ENCODE data around the gene GATA1.

The GATA1 gene

GRCh38 chrX:48791063-48791820 is 4.9 kb downstream of the GATA1 start:
- H3K27me3 Mint-ChIP-seq = peaks cover 43% of the 10 kb centered on the region
- DNase-seq = no peak
- peaks cover 22% of the 10 kb centered on the region for H3K4me1 Mint-ChIP-seq
- no peak overlapping the region for H3K27ac Mint-ChIP-seq
- no peaks in the 10 kb centered on the region for H3K9me3 Mint-ChIP-seq
- CTCF ChIA-PET = no interaction called here
- H3K4me3 Mint-ChIP-seq = no peak overlapping the region
- H3K36me3 Mint-ChIP-seq = no peaks in the 10 kb centered on the region

GRCh38 chrX:48792219-48792618 is 5.8 kb downstream of the GATA1 start:
- peaks cover 35% of the 10 kb centered on the region for H3K27me3 Mint-ChIP-seq
- DNase-seq = no peak
- H3K9me3 Mint-ChIP-seq = no peaks in the 10 kb centered on the region
- H3K4me3 Mint-ChIP-seq = no peak overlapping the region
- CTCF ChIA-PET = no interaction called here
- peaks cover 22% of the 10 kb centered on the region for H3K4me1 Mint-ChIP-seq
- no peaks in the 10 kb centered on the region for H3K36me3 Mint-ChIP-seq
- H3K27ac Mint-ChIP-seq = no peak overlapping the region

- Mint-ChIP-seq H3K9me3 (no peaks in the 10 kb centered on the region), H3K27ac (no peak overlapping the region), H3K36me3 (no peaks in the 10 kb centered on the region), H3K4me1 (peaks cover 16% of the 10 kb centered on the region), H3K27me3 (peaks cover 18% of the 10 kb centered on the region), H3K4me3 (no peak overlapping the region)
- no peak for DNase-seq
- CTCF ChIA-PET = no interaction called here
Measured at GRCh38 chrX:48793935-48794334, 7.5 kb downstream of the GATA1 start.

- Mint-ChIP-seq H3K9me3 (no peaks in the 10 kb centered on the region), H3K27me3 (peaks cover 16% of the 10 kb centered on the region), H3K4me1 (peaks cover 12% of the 10 kb centered on the region), H3K4me3 (no peak overlapping the region), H3K36me3 (no peaks in the 10 kb centered on the region), H3K27ac (no peak overlapping the region)
- CTCF ChIA-PET = no interaction called here
- DNase-seq = no peak
Measured at GRCh38 chrX:48794340-48794910, 8.0 kb downstream of the GATA1 start.

GRCh38 chrX:48794911-48795515 is 8.6 kb downstream of the GATA1 start:
- DNase-seq = no peak
- H3K27ac Mint-ChIP-seq = no peak overlapping the region
- no peak overlapping the region for H3K4me3 Mint-ChIP-seq
- H3K36me3 Mint-ChIP-seq = no peaks in the 10 kb centered on the region
- CTCF ChIA-PET = no interaction called here
- H3K27me3 Mint-ChIP-seq = peaks cover 10% of the 10 kb centered on the region
- peaks cover 6% of the 10 kb centered on the region for H3K4me1 Mint-ChIP-seq
- no peaks in the 10 kb centered on the region for H3K9me3 Mint-ChIP-seq

- CTCF ChIA-PET = no interaction called here
- H3K4me3 Mint-ChIP-seq = no peak overlapping the region
- H3K9me3 Mint-ChIP-seq = no peaks in the 10 kb centered on the region
Measured at GRCh38 chrX:48798318-48798717, 11.9 kb downstream of the GATA1 start.

GRCh38 chrX:48800574-48801279 is 14.3 kb downstream of the GATA1 start:
- CTCF ChIA-PET = interaction anchor here (0.9 to 1.2 kb wide), 2 partner anchors 152 kb away, joined by 3 to 5 read pairs; no protein-coding TSS in a partner anchor
- peak; percentile 21 for DNase-seq
- peak overlapping the region; percentile 97 for H3K27ac Mint-ChIP-seq
- H3K27me3 Mint-ChIP-seq = no peaks in the 10 kb centered on the region
- H3K4me1 Mint-ChIP-seq = peaks cover 22% of the 10 kb centered on the region
- peak overlapping the region; percentile 92 for H3K4me3 Mint-ChIP-seq
- peaks cover 16% of the 10 kb centered on the region for H3K36me3 Mint-ChIP-seq
- H3K9me3 Mint-ChIP-seq = no peaks in the 10 kb centered on the region

More at GRCh38 chrX:48798318-48798717, 11.9 kb downstream of the GATA1 start:
- Mint-ChIP-seq H3K36me3 (peaks cover 7% of the 10 kb centered on the region), H3K27ac (no peak overlapping the region), H3K4me1 (peaks cover 20% of the 10 kb centered on the region), H3K27me3 (peaks cover 4% of the 10 kb centered on the region)
- no peak for DNase-seq

GRCh38 chrX:48801280-48802088 is 15.1 kb downstream of the GATA1 start, which contains the start of gene HDAC6:
TSS of gene HDAC6 (plus strand) at chrX:48802067. CDS start at chrX:48802693, 626 bp downstream.
- Mint-ChIP-seq H3K4me1 (peaks cover 22% of the 10 kb centered on the region), H3K4me3 (peak within 1 kb of the TSS; percentile 92), H3K9me3 (no peaks in the 10 kb centered on the region), H3K27me3 (no peaks in the 10 kb centered on the region), H3K27ac (peak within 1 kb of the TSS; percentile 97), H3K36me3 (peaks cover 16% of the 10 kb centered on the region)
- peak; percentile 97 for DNase-seq
- CTCF ChIA-PET = interaction anchor here (0.6 to 0.9 kb wide), 2 partner anchors 141 to 153 kb away, joined by 3 read pairs; no protein-coding TSS in a partner anchor

GRCh38 chrX:48802089-48802904 is 15.9 kb downstream of the GATA1 start:
- H3K27ac Mint-ChIP-seq = peak overlapping the region; percentile 97
- peaks cover 22% of the 10 kb centered on the region for H3K4me1 Mint-ChIP-seq
- peaks cover 20% of the 10 kb centered on the region for H3K36me3 Mint-ChIP-seq
- CTCF ChIA-PET = interaction anchor here (0.6 to 0.9 kb wide), 2 partner anchors 141 to 154 kb away, joined by 3 read pairs; no protein-coding TSS in a partner anchor
- H3K9me3 Mint-ChIP-seq = no peaks in the 10 kb centered on the region
- peak; percentile 82 for DNase-seq
- H3K27me3 Mint-ChIP-seq = no peaks in the 10 kb centered on the region
- H3K4me3 Mint-ChIP-seq = peak overlapping the region; percentile 92

GRCh38 chrX:48802905-48803200 is 16.5 kb downstream of the GATA1 start:
- CTCF ChIA-PET = no interaction called here
- H3K4me3 Mint-ChIP-seq = peak overlapping the region; percentile 92
- DNase-seq = no peak
- H3K36me3 Mint-ChIP-seq = peaks cover 20% of the 10 kb centered on the region
- H3K27ac Mint-ChIP-seq = peak overlapping the region; percentile 97
- no peaks in the 10 kb centered on the region for H3K9me3 Mint-ChIP-seq
- H3K4me1 Mint-ChIP-seq = peaks cover 22% of the 10 kb centered on the region
- no peaks in the 10 kb centered on the region for H3K27me3 Mint-ChIP-seq

- Mint-ChIP-seq H3K36me3 (peaks cover 18% of the 10 kb centered on the region), H3K4me3 (no peak overlapping the region), H3K27me3 (no peaks in the 10 kb centered on the region), H3K27ac (peak overlapping the region; percentile 49), H3K9me3 (no peaks in the 10 kb centered on the region), H3K4me1 (peaks cover 15% of the 10 kb centered on the region)
- DNase-seq = no peak
- CTCF ChIA-PET = interaction anchor here (1.0 kb wide), 1 partner anchor 21 kb away, joined by 3 read pairs; no protein-coding TSS in a partner anchor
Measured at GRCh38 chrX:48806081-48806480, 19.7 kb downstream of the GATA1 start.

GRCh38 chrX:48813644-48814043 is 27.3 kb downstream of the GATA1 start:
- Mint-ChIP-seq H3K27ac (no peak overlapping the region), H3K9me3 (no peaks in the 10 kb centered on the region), H3K4me1 (peaks cover 6% of the 10 kb centered on the region), H3K27me3 (no peaks in the 10 kb centered on the region), H3K36me3 (peaks cover 16% of the 10 kb centered on the region), H3K4me3 (no peak overlapping the region)
- no peak for DNase-seq
- CTCF ChIA-PET = no interaction called here

- no peak for DNase-seq
- Mint-ChIP-seq H3K4me3 (no peak overlapping the region), H3K36me3 (peaks cover 16% of the 10 kb centered on the region), H3K27me3 (no peaks in the 10 kb centered on the region), H3K4me1 (peaks cover 6% of the 10 kb centered on the region), H3K9me3 (no peaks in the 10 kb centered on the region), H3K27ac (no peak overlapping the region)
- CTCF ChIA-PET = no interaction called here
Measured at GRCh38 chrX:48814722-48815121, 28.3 kb downstream of the GATA1 start.
